Lung (tissue), 12 donors: ENCODE results near the gene MB21D2. TPM values are rescaled to one million over a fixed set of nuclear protein-coding genes. Genes with fewer than 3 reads are reported as not detected.

Experiments used
- ATAC-seq: fragments of 200-7000 bp; cut with Tn5 transposase; one replicate; pipeline ENCODE4 v1.9.1; 2020; ENCODE audit warnings: moderate number of reproducible peaks; ENCODE audit not compliant: insufficient read depth, low FRiP score
- DNase-seq, 3 donors: peaks; one replicate each; pipeline ENCODE4 v3.0.0-alpha.2; 2013 to 2017
- H3K27ac ChIP-seq, 2 donors: one replicate each; pipeline ENCODE4 v1.5.1; 2013; ENCODE audit warnings: mild to moderate bottlenecking in 2 of 2, moderate library complexity in 2 of 2, control low read depth in 1 of 2, inconsistent platforms in 1 of 2, low read depth in 1 of 2, low read length in 1 of 2
- H3K27me3 ChIP-seq, 3 donors: one replicate each; pipeline ENCODE4 v1.5.1; 2013; ENCODE audit warnings: low read length in 2 of 3; ENCODE audit not compliant: control insufficient read depth in 3 of 3, insufficient read depth in 3 of 3
- H3K36me3 ChIP-seq, 4 donors: one replicate each; pipeline ENCODE4 v1.5.1; 2013; ENCODE audit warnings: low read length in 4 of 4, mild to moderate bottlenecking in 1 of 4, moderate library complexity in 1 of 4; ENCODE audit not compliant: control insufficient read depth in 4 of 4, insufficient read depth in 4 of 4
- H3K4me1 ChIP-seq, 5 donors: one replicate each; pipeline ENCODE4 v1.5.1; 2013; ENCODE audit warnings: low read length in 5 of 5, mild to moderate bottlenecking in 2 of 5, moderate library complexity in 1 of 5; ENCODE audit not compliant: control insufficient read depth in 5 of 5, insufficient read depth in 5 of 5
- H3K4me3 ChIP-seq: one replicate; pipeline ENCODE4 v1.5.1; 2013; ENCODE audit warnings: mild to moderate bottlenecking, control low read depth, moderate library complexity
- H3K9ac ChIP-seq, 2 donors: one replicate each; pipeline ENCODE4 v1.5.1; 2013; ENCODE audit warnings: low read length in 2 of 2, control low read depth in 1 of 2; ENCODE audit not compliant: insufficient read depth in 1 of 2
- H3K9me3 ChIP-seq, 4 donors: one replicate each; pipeline ENCODE4 v1.5.1; 2013; ENCODE audit warnings: low read length in 3 of 4, mild to moderate bottlenecking in 1 of 4, moderate library complexity in 1 of 4; ENCODE audit not compliant: control insufficient read depth in 4 of 4, insufficient read depth in 3 of 4
- WGBS, 2 donors: extraction: QIAGEN DNeasy Blood & Tissue Kit; methylation state at CpG; one replicate each; pipeline ENCODE4 v1.1.7; 2013; 5-methylcytosine and 5-hydroxymethylcytosine counted together
- polyA plus RNA-seq, 2 donors: library from polyadenylated mRNA; stranded (reverse); fragments of 200-250 nt; gene quantifications; one replicate each; pipeline ENCODE4 v1.2.1, GENCODE V29; 2013
- total RNA-seq, 2 donors: library from RNA; depleted of rRNA in 1 of 2; stranded (reverse); fragments of >200 nt in 1 of 2; gene quantifications; one replicate each; pipeline ENCODE4 v1.2.1, GENCODE V29; 2014 to 2021
- TF ChIP-seq, protein P1 (sequence below): IDR thresholded peaks from 2 replicates; pipeline ENCODE4 v1.5.1; 2012; ENCODE audit warnings: mild to moderate bottlenecking; ENCODE audit errors: control extremely low read depth, extremely low read depth
- donor health status: control.
- donor health status: control.
- donor health status: Bipolar disorder and iron deficiency.
- donor health status: healthy.
- donor health status: DM: yes; HTN: yes; CAD: no.

Gene MB21D2
- total and polyA plus RNA-seq, 4 donors = 2.8 to 6.3 (median 4.6) TPM

DNA sequence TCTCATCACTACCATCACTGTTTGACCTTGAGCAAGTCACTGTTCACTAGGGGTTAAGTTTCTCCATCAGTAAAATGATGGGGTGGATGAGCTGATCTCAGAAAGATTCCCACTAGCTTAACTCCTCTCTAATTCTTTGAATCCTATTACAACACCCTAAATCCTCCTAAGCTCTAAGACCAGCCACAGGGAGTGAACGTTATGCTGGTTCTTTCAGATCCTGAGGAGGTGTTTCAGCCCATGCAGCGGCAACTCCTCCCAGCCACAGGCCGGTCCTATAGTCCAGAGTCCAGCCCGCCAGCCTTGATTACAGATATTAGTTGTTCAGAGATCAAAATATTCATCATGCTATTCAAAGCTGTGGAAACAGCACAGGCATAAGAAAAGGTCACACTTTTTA, 15.1 kb downstream of the MB21D2 start:
- DNase-seq = no peak
- peaks cover 0 to 2% (median 0%) of the 10 kb centered on the region in 4 donors for H3K9me3 ChIP-seq
- no peak overlapping the region for H3K4me3 ChIP-seq
- no peak overlapping the region for H3K9ac ChIP-seq
- no peak for ATAC-seq
- 92 to 98% methylated on average over 4 of the region's 4 CpGs for WGBS, 2 donors
- H3K27me3 ChIP-seq = no peaks in the 10 kb centered on the region
- TF ChIP-seq, protein P1, sequence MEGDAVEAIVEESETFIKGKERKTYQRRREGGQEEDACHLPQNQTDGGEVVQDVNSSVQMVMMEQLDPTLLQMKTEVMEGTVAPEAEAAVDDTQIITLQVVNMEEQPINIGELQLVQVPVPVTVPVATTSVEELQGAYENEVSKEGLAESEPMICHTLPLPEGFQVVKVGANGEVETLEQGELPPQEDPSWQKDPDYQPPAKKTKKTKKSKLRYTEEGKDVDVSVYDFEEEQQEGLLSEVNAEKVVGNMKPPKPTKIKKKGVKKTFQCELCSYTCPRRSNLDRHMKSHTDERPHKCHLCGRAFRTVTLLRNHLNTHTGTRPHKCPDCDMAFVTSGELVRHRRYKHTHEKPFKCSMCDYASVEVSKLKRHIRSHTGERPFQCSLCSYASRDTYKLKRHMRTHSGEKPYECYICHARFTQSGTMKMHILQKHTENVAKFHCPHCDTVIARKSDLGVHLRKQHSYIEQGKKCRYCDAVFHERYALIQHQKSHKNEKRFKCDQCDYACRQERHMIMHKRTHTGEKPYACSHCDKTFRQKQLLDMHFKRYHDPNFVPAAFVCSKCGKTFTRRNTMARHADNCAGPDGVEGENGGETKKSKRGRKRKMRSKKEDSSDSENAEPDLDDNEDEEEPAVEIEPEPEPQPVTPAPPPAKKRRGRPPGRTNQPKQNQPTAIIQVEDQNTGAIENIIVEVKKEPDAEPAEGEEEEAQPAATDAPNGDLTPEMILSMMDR = no peak
- H3K27ac ChIP-seq = no peak overlapping the region
- peaks cover 0 to 14% (median 0%) of the 10 kb centered on the region in 5 donors for H3K4me1 ChIP-seq
- H3K36me3 ChIP-seq = no peaks in the 10 kb centered on the region

DNA sequence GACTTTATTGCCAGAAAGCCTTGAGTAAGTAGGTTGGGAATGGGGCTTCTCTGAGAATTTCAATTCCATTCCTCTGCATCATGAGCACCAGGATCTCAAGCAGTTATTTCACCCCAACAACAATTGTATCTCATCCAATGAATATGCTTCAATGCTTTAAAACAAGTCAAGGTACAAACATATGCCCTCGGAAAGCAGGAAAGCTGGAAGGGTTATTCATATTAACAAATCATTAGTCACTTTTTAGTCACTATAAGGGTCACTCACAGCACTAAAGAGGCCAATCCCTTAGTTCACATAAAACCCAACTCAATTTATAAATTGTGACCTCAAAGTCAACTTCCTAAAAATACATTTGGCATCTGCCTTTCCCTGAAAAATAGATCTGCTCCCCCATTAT, 16.2 kb downstream of the MB21D2 start:
- H3K4me3 ChIP-seq = no peak overlapping the region
- no peaks in the 10 kb centered on the region for H3K36me3 ChIP-seq
- H3K9me3 ChIP-seq = peaks cover 0 to 2% (median 0%) of the 10 kb centered on the region in 4 donors
- TF ChIP-seq, protein P1 = no peak
- H3K27me3 ChIP-seq = no peaks in the 10 kb centered on the region
- ATAC-seq (no peak), DNase-seq (no peak)
- H3K4me1 ChIP-seq = peaks cover 0 to 10% (median 0%) of the 10 kb centered on the region in 5 donors
- no peak overlapping the region for H3K9ac ChIP-seq
- WGBS, 2 donors = 65 to 74% methylated on average over 1 of the region's 1 CpG
- H3K27ac ChIP-seq = no peak overlapping the region

DNA sequence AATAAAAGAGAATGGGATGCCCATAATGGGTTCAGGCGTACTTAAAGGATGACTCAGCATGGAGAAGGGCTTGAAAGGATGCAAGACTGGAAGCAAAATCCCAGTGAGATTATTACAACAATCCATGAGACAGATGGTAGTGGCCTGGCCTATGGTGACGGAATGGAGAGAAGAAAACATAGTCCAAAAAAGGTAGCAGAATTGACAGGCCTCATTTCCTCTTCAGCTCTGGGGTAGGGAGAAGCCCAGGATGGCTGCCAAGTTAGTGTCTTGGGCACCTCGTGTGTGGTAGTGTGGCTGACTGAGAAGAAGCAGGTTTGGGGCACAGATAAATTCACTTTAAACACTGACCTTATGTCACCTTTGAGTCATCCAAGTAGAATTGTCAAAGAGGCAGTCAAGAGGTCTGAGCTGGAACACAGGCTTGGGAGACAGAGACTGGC, 18.1 kb downstream of the MB21D2 start:
- no peak overlapping the region for H3K9ac ChIP-seq
- TF ChIP-seq, protein P1 = no peak
- H3K27me3 ChIP-seq = peaks cover 0 to 3% (median 0%) of the 10 kb centered on the region in 3 donors
- peaks cover 0 to 10% (median 0%) of the 10 kb centered on the region in 5 donors for H3K4me1 ChIP-seq
- no peak overlapping the region for H3K27ac ChIP-seq
- no peaks in the 10 kb centered on the region for H3K36me3 ChIP-seq
- no peak for DNase-seq
- H3K9me3 ChIP-seq = peaks cover 0 to 2% (median 0%) of the 10 kb centered on the region in 4 donors
- no peak overlapping the region for H3K4me3 ChIP-seq
- no peak for ATAC-seq
- 70 to 71% methylated on average over 3 of the region's 3 CpGs for WGBS, 2 donors

DNA sequence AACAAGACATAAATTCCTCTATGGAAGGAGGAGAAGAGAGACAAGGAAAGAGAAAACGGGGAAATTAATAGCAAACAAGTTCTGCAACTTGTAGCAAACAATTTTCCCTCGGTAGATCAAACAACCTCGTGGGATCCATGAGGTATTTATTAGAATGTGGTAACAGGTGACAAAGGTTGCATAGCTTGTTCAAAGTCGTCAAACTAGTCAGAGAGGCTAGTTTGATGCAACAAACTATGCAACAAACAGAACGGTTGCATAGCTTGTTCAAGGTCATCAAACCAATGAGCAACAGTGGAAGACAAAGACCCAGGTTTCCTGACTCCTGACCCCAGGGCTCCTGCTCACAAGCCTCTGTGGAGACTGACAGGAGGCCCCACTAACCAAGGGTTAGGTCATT, 20.7 kb downstream of the MB21D2 start:
- WGBS, 2 donors = 73 to 82% methylated on average over 5 of the region's 5 CpGs
- Histone ChIP-seq H3K9ac (no peak overlapping the region), H3K4me1 (peaks cover 0 to 12% (median 5%) of the 10 kb centered on the region in 5 donors), H3K27ac (no peak overlapping the region), H3K4me3 (no peak overlapping the region), H3K27me3 (peaks cover 0 to 3% (median 0%) of the 10 kb centered on the region in 3 donors), H3K36me3 (no peaks in the 10 kb centered on the region), H3K9me3 (no peaks in the 10 kb centered on the region)
- TF ChIP-seq, protein P1 = no peak
- DNase-seq (no peak), ATAC-seq (no peak)
